Gastroesophageal sphincter (tissue), 4 donors: ENCODE data around the gene CDK10. TPM values are rescaled to one million over a fixed set of nuclear protein-coding genes. Genes with fewer than 3 reads are reported as not detected.
A peak's percentile ranks its signal among the peaks of the same experiment; 100 is the strongest.

Experiments used
- ATAC-seq: fragments of 150-250 bp; one replicate; pipeline ENCODE4 v1.9.1; 2016; ENCODE audit warnings: mild to moderate bottlenecking, moderate library complexity
- H3K27ac ChIP-seq, 4 donors: fragments of 200-600 bp; sonication (generic) in 3 of 4; 1 replicate in 3 of 4; 2 replicates in 1 of 4; pipeline ENCODE4 v1.5.1; 2016 to 2019
- H3K27me3 ChIP-seq: fragments of 200-600 bp; sonication (generic); one replicate; pipeline ENCODE4 v1.5.1; 2019
- H3K36me3 ChIP-seq, 2 donors: fragments of 200-600 bp; sonication (generic); one replicate each; pipeline ENCODE4 v1.5.1; 2019; ENCODE audit warnings: control low read depth in 1 of 2
- H3K4me1 ChIP-seq, 3 donors: fragments of 200-600 bp; sonication (generic); 1 replicate in 2 of 3; 2 replicates in 1 of 3; pipeline ENCODE4 v1.5.1; 2016 to 2019; ENCODE audit warnings: control low read depth in 2 of 3
- H3K4me3 ChIP-seq, 2 donors: fragments of 200-600 bp; sonication (generic); one replicate each; pipeline ENCODE4 v1.5.1; 2019; ENCODE audit warnings: mild to moderate bottlenecking in 1 of 2, moderate library complexity in 1 of 2
- H3K9me3 ChIP-seq, 3 donors: fragments of 200-600 bp; sonication (generic); one replicate each; pipeline ENCODE4 v1.5.1; 2017 to 2019; ENCODE audit warnings: control low read depth in 2 of 3
- EP300 ChIP-seq: sonication (generic); formaldehyde crosslinking; IDR thresholded peaks from one replicate; pipeline ENCODE4 v1.6.1; 2017; ENCODE audit warnings: antibody characterized with exemption, mild to moderate bottlenecking
- POLR2A ChIP-seq, 2 donors: fragments of 450-650 bp; IDR thresholded peaks; one replicate each; pipeline ENCODE4 v1.6.1; 2017; ENCODE audit warnings: antibody characterized with exemption in 2 of 2, mild to moderate bottlenecking in 2 of 2, moderate library complexity in 1 of 2
- POLR2AphosphoS5 ChIP-seq: sonication (generic); formaldehyde crosslinking; IDR thresholded peaks from one replicate; pipeline ENCODE4 v1.6.1; 2017; ENCODE audit warnings: antibody characterized with exemption
- WGBS, 2 donors: methylation state at CpG; one replicate each; pipeline ENCODE4 v1.1.5; 2018; ENCODE audit warnings: low coverage in 1 of 2; 5-methylcytosine and 5-hydroxymethylcytosine counted together
- total RNA-seq, 4 donors: library from RNA; depleted of rRNA; stranded (reverse); fragments of >200 nt; gene quantifications; one replicate each; pipeline ENCODE4 v1.1.0, GENCODE V29; 2016
- TF ChIP-seq, protein P1 (sequence below), 4 experiments: fragments of 200-600 bp in 2 of 4; fragments of 450-650 bp in 2 of 4; sonication (generic) in 1 of 4; IDR thresholded peaks; one replicate each; pipeline ENCODE4 v1.5.1; 2017 to 2019; ENCODE audit warnings: antibody characterized with exemption in 4 of 4, mild to moderate bottlenecking in 2 of 4, moderate library complexity in 2 of 4

Gene CDK10
- total RNA-seq, 4 donors from 2014 or later, result 24.1 to 44.0 (median 28.9) TPM

DNA sequence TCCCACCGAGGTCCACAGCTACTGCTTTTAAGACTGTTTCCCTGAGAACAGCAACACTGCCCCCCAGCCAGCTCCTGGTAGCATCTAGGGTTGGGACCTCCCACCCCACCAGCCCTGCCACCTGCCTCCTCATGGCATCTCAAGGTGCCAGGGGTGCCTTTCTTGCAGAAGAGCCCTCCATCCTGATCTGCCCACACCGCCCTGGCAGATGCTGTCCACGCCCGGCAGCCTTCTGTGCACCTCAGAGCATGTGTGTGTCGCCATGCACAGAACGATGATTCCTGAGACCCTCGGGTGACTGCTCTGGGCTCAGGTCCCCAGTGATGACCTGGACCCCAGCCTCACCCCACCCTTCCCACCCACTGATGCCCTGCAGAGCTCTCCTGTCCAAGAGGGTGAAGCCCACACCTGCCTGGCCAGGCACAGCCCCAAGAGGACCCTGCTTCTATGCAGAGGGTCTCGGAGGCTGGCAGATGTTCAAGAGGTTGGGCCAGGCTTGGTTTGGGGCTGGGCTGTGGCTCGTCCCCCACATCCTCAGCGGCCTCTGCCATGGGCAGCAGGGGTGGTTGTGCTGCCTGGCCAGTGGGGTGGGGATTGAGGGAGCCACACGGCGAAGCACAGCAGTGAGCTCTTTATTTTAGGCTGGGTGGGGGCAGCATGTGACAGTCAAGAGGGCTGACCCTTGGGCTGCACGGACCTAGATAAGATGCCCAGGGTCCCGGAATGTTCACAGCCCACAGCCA is 20.2 kb downstream of the CDK10 start:
- no peaks in the 10 kb centered on the region for H3K9me3 ChIP-seq
- peaks cover 0 to 8% of the 10 kb centered on the region in 2 donors for H3K36me3 ChIP-seq
- peaks cover 18% of the 10 kb centered on the region for H3K27me3 ChIP-seq
- peak overlapping the region in 1 of 4 donors; percentile 30 for H3K27ac ChIP-seq
- TF ChIP-seq, protein P1, sequence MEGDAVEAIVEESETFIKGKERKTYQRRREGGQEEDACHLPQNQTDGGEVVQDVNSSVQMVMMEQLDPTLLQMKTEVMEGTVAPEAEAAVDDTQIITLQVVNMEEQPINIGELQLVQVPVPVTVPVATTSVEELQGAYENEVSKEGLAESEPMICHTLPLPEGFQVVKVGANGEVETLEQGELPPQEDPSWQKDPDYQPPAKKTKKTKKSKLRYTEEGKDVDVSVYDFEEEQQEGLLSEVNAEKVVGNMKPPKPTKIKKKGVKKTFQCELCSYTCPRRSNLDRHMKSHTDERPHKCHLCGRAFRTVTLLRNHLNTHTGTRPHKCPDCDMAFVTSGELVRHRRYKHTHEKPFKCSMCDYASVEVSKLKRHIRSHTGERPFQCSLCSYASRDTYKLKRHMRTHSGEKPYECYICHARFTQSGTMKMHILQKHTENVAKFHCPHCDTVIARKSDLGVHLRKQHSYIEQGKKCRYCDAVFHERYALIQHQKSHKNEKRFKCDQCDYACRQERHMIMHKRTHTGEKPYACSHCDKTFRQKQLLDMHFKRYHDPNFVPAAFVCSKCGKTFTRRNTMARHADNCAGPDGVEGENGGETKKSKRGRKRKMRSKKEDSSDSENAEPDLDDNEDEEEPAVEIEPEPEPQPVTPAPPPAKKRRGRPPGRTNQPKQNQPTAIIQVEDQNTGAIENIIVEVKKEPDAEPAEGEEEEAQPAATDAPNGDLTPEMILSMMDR (IDR thresholded peaks at IDR 0.05), result no peak
- TF ChIP-seq POLR2A (IDR thresholded peaks at IDR 0.05) (no peak), POLR2AphosphoS5 (no peak), EP300 (no peak)
- peaks cover 0 to 23% (median 7%) of the 10 kb centered on the region in 3 donors for H3K4me1 ChIP-seq
- H3K4me3 ChIP-seq, result no peak overlapping the region
- 60% methylated on average over 1 of the region's 14 CpGs; no CpG with 5 or more reads in 1 of the 2 donors for WGBS, 2 donors
- ATAC-seq, result no peak

DNA sequence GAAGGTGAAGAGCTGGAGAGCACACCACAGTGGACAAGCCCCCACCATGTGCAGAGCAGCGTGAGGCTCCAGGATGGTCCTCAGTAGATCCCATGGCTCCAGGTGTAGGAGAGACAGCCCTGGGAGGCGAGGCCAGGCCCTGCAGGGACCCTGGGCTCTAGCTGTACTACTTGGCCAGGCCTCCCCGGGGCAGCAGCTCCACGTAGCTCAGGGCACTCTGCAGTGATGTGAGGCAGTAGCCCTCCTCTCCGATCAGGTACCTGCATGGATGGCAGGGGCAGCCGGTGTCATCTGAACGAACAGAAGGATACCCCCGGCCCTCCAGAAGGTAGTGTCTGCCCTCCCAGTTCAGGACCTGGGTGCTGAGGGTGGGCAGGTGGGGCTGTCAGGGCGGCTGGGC is 21.2 kb downstream of the CDK10 start:
- ATAC-seq, result no peak
- H3K27me3 ChIP-seq, result peaks cover 23% of the 10 kb centered on the region
- TF ChIP-seq POLR2A (IDR thresholded peaks at IDR 0.05), result no peak
- TF ChIP-seq EP300, result no peak
- TF ChIP-seq POLR2AphosphoS5, result no peak
- TF ChIP-seq, protein P1 (IDR thresholded peaks at IDR 0.05), result no peak
- H3K4me3 ChIP-seq, result no peak overlapping the region
- peaks cover 0 to 24% (median 5%) of the 10 kb centered on the region in 3 donors for H3K4me1 ChIP-seq
- H3K36me3 ChIP-seq, result peaks cover 0 to 8% of the 10 kb centered on the region in 2 donors
- no CpG with 5 or more reads among the region's 9 CpGs for WGBS, 2 donors
- no peaks in the 10 kb centered on the region for H3K9me3 ChIP-seq
- no peak overlapping the region for H3K27ac ChIP-seq

DNA sequence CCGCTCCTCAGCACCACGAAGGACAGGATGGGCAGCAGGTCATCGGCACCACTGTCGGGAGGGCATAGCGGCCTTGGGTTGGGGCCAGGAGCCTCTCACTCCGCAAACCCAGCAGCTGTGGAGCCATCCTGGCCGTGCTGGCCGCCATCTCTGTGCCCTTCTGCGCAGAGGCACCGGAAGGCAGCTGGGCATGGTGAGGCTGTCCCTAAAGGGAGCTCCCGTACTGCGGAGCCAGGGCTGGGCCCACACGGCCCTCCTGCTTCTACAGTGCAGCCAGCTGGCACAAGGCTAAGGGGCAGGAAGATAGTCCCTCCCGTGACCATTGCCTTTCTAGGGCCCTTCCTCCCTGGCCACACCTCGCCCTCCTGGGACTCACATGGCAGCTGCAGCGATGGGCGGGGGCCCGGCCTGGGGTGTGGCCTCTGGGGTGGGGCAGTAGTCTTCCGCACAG is 22.0 kb downstream of the CDK10 start:
- Histone ChIP-seq H3K27ac (no peak overlapping the region), H3K9me3 (no peaks in the 10 kb centered on the region), H3K4me3 (no peak overlapping the region), H3K4me1 (peaks cover 0 to 24% (median 5%) of the 10 kb centered on the region in 3 donors), H3K27me3 (peaks cover 18% of the 10 kb centered on the region), H3K36me3 (peaks cover 0 to 8% of the 10 kb centered on the region in 2 donors)
- TF ChIP-seq POLR2A (IDR thresholded peaks at IDR 0.05) (no peak), EP300 (no peak)
- WGBS, 2 donors, result 80% methylated on average over 1 of the region's 19 CpGs; no CpG with 5 or more reads in 1 of the 2 donors
- ATAC-seq, result no peak

DNA sequence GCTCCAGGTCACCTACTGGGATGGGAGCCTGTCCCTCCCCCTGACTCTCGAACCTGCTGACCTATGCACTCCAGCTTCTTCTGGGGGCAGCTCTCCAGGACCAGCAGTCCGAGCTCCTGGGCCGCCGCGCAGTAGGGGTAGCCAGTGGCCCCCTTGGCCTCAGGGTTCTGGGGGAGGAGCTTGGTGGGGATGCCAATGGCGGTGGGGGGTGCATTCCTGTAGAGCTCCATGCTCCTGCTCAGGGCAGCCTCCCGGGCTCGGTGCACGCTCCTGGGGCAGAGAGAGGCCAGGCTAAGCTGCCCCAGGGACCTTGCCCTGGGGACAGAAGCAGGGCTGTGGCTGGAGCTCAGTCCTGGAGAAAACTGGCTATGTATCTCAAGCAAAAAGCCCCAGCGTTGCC is 22.7 kb downstream of the CDK10 start:
- TF ChIP-seq EP300, result no peak
- TF ChIP-seq, protein P1 (IDR thresholded peaks at IDR 0.05), result no peak
- TF ChIP-seq POLR2A (IDR thresholded peaks at IDR 0.05), result no peak
- no peak for TF ChIP-seq POLR2AphosphoS5
- no peak overlapping the region for H3K4me3 ChIP-seq
- H3K36me3 ChIP-seq, result peaks cover 0 to 8% of the 10 kb centered on the region in 2 donors
- WGBS, 2 donors, result no CpG with 5 or more reads among the region's 10 CpGs
- peaks cover 0 to 24% (median 5%) of the 10 kb centered on the region in 3 donors for H3K4me1 ChIP-seq
- ATAC-seq, result no peak
- H3K9me3 ChIP-seq, result no peaks in the 10 kb centered on the region
- H3K27ac ChIP-seq, result no peak overlapping the region
- H3K27me3 ChIP-seq, result peaks cover 15% of the 10 kb centered on the region

DNA sequence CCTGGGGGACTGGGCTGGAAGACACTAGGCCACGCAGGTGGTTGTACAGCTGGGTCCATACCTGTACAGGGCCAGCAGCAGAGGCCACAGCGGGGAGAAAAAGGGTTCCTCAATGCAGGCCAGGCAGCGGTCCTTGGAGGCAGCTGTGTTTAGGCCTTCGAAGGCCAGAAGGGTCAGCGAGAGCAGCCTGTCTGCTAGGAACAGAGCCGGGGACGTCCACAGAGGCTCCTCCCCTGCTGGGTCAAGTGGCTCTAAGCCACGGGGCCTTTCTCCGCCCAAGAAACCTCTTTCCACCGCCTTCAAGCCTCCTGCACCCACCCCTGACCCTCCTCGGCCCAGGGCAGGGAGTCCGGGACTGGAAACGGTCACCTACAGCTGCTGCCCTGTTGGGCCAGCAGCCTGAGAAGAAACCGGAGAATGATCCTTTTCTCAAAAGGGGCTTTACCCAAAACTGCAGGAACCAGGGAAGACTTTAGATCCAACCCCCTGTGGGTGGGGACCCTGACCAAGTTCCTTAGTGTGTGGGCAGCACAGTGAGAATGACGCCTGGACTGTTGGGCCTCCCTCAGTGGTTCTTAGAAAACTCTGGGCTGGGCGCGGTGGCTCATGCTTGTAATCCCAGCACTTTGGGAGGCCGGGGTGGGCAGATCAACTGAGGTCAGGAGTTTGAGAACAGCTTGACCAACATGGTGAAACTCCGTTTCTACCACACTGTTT is 23.4 kb downstream of the CDK10 start:
- Histone ChIP-seq H3K4me1 (peaks cover 0 to 24% (median 5%) of the 10 kb centered on the region in 3 donors), H3K27me3 (peaks cover 9% of the 10 kb centered on the region), H3K36me3 (peaks cover 0 to 8% of the 10 kb centered on the region in 2 donors), H3K9me3 (no peaks in the 10 kb centered on the region), H3K27ac (no peak overlapping the region), H3K4me3 (no peak overlapping the region)
- WGBS, 2 donors, result 76% methylated on average over 2 of the region's 19 CpGs; no CpG with 5 or more reads in 1 of the 2 donors
- ATAC-seq, result no peak
- no peak for TF ChIP-seq POLR2AphosphoS5
- TF ChIP-seq, protein P1 (IDR thresholded peaks at IDR 0.05), result no peak
- TF ChIP-seq POLR2A (IDR thresholded peaks at IDR 0.05), result no peak
- no peak for TF ChIP-seq EP300
